ENCODE data around the gene ADAMTS9.

Gene ADAMTS9

GRCh38 chr3:64509206-64509605 is 178.6 kb downstream of the ADAMTS9 start:
- ChIA-PET POLR2A (no interaction called here), CTCF (no interaction called here)
- no peak for TF ChIP-seq CTCF (IDR thresholded peaks at IDR 0.05; ENCODE audit: insufficient read depth, low read length, missing control alignments)
- H3K4me3 ChIP-seq (ENCODE audit: low read depth, low read length): no peak overlapping the region
- no peak for DNase-seq (ENCODE audit: low read depth, low spot score)

- no peak overlapping the region for H3K4me3 ChIP-seq (ENCODE audit: low read depth, low read length)
- ChIA-PET CTCF (no interaction called here), POLR2A (no interaction called here)
- no peak for DNase-seq (ENCODE audit: low read depth, low spot score)
- no peak for TF ChIP-seq CTCF (IDR thresholded peaks at IDR 0.05; ENCODE audit: insufficient read depth, low read length, missing control alignments)
These were observed 179.7 kb downstream of the ADAMTS9 start for GRCh38 chr3:64508140-64508539.

- TF ChIP-seq CTCF (IDR thresholded peaks at IDR 0.05; ENCODE audit: insufficient read depth, low read length, missing control alignments): no peak
- no peak overlapping the region for H3K4me3 ChIP-seq (ENCODE audit: low read depth, low read length)
- POLR2A ChIA-PET: no interaction called here
- CTCF ChIA-PET: interaction anchor here (0.6 kb wide), 1 partner anchor 23 kb away, joined by 3 read pairs; no protein-coding TSS in a partner anchor
- no peak for DNase-seq (ENCODE audit: low read depth, low spot score)
These were observed 181.5 kb downstream of the ADAMTS9 start for GRCh38 chr3:64506255-64506654.

- ChIA-PET CTCF (no interaction called here), POLR2A (no interaction called here)
- TF ChIP-seq CTCF (IDR thresholded peaks at IDR 0.05; ENCODE audit: insufficient read depth, low read length, missing control alignments): no peak
- no peak overlapping the region for H3K4me3 ChIP-seq (ENCODE audit: low read depth, low read length)
- no peak for DNase-seq (ENCODE audit: low read depth, low spot score)
These were observed 182.4 kb downstream of the ADAMTS9 start for GRCh38 chr3:64505419-64505818.

GRCh38 chr3:64502284-64502683 is 185.5 kb downstream of the ADAMTS9 start:
- H3K4me3 ChIP-seq (ENCODE audit: low read depth, low read length): no peak overlapping the region
- TF ChIP-seq CTCF (IDR thresholded peaks at IDR 0.05; ENCODE audit: insufficient read depth, low read length, missing control alignments): no peak
- ChIA-PET CTCF (interaction anchor here (0.9 to 1.2 kb wide), 2 partner anchors 18 to 28 kb away, joined by 3 to 6 read pairs; no protein-coding TSS in a partner anchor), POLR2A (interaction anchor here (0.6 to 1.2 kb wide), 2 partner anchors 1229 to 1546 kb away, joined by 3 read pairs; no protein-coding TSS in a partner anchor)
- no peak for DNase-seq (ENCODE audit: low read depth, low spot score)

GRCh38 chr3:64501298-64501906 is 186.4 kb downstream of the ADAMTS9 start:
- DNase-seq (ENCODE audit: low read depth, low spot score): peak; percentile 82
- H3K4me3 ChIP-seq (ENCODE audit: low read depth, low read length): no peak overlapping the region
- TF ChIP-seq CTCF (IDR thresholded peaks at IDR 0.05; ENCODE audit: insufficient read depth, low read length, missing control alignments): no peak
- ChIA-PET POLR2A (interaction anchor here (1.2 kb wide), 1 partner anchor 1546 kb away, joined by 3 read pairs; no protein-coding TSS in a partner anchor), CTCF (interaction anchor here (0.9 to 1.2 kb wide), 4 partner anchors 17 to 471 kb away, joined by 3 to 6 read pairs (median 4); no protein-coding TSS in a partner anchor)

All from AG04449 (cell line).